ENCODE results near the gene CCDC86.

DNA sequence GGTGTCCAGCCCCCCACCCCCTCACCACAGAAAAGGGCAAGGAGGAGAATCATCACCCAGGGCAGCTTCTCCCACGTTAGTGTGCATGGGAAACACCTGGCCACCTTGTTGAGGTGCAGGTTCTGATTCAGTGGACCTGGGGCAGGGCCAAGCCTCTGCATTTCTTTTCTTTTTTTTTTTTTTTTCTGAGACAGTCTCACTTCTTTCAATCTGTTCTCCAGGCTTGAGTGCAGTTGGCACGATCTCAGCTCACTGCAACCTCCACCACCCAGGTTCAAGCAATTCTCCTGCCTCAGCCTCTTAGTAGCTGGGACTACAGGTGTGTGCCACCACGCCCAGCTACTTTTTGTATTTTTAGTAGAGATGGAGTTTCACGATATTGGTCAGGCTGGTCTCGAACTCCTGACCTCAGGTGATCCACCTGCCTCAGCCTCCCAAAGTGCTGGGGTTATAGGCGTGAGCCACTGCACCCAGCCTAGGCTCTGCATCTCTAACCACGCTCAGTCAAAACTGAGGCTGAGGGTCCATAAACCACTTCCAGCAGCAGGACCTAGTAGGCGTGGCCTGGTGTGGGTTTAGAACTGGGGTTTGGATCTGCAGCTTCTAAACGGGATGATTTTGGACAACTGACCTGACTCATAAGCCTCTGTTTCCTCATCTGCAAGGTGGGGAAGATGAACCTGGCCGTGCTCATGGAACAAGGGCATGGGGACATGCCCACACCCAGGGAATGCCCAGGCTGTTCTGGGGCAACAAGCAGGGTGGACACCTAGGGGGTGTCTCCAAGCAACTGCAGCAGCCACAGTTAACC is 26.2 kb downstream of the CCDC86 start:
- TF ChIP-seq, protein P1, sequence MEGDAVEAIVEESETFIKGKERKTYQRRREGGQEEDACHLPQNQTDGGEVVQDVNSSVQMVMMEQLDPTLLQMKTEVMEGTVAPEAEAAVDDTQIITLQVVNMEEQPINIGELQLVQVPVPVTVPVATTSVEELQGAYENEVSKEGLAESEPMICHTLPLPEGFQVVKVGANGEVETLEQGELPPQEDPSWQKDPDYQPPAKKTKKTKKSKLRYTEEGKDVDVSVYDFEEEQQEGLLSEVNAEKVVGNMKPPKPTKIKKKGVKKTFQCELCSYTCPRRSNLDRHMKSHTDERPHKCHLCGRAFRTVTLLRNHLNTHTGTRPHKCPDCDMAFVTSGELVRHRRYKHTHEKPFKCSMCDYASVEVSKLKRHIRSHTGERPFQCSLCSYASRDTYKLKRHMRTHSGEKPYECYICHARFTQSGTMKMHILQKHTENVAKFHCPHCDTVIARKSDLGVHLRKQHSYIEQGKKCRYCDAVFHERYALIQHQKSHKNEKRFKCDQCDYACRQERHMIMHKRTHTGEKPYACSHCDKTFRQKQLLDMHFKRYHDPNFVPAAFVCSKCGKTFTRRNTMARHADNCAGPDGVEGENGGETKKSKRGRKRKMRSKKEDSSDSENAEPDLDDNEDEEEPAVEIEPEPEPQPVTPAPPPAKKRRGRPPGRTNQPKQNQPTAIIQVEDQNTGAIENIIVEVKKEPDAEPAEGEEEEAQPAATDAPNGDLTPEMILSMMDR (IDR thresholded peaks at IDR 0.05) = no peak
- no peak for TF ChIP-seq EP300 (IDR thresholded peaks at IDR 0.05)
- no peak for TF ChIP-seq POLR2AphosphoS5 (IDR thresholded peaks at IDR 0.05)
